Measurements from ENCODE around the gene CD300LB.

The CD300LB gene

DNA sequence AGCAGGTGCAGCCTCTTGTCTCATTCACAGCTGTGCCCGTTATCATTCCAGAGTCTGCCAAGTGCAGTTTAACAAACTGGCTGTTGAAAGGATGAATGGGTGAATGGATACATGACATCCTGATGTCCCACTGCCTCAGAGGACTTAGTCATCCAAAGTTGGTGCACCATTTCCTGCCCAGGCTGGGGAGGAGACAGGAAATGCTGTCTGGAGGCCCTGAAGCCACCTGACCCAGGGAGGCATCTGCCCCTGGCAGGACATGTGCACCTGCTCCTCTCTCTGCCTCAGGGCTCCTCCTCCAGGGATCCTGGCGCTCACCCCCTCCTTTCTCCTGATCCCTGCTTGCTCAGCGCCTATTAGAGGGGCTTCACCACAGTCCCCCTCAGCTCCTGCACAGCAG, 16.5 kb upstream of the CD300LB start:
- DNase-seq: peak; percentile 32

DNA sequence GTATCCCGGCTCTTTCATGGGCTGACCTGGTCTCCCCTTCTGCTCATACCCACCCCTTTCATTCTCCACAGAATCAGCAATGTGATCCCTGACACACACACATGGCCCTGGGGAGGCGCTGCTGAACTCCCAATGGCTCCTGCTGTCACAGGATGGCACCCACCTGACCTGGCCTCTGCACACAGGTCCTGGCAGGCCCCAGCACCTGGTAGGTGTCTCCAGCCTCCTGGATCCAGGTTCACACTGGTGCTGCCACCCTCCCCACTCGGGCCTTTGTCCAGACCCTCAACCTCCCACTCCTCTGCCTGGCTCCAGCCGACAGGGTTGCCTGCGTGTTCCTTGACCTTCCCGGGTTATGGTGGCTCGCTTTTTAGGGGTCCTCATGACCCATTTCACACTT, 16.0 kb upstream of the CD300LB start:
- no peak for DNase-seq

DNA sequence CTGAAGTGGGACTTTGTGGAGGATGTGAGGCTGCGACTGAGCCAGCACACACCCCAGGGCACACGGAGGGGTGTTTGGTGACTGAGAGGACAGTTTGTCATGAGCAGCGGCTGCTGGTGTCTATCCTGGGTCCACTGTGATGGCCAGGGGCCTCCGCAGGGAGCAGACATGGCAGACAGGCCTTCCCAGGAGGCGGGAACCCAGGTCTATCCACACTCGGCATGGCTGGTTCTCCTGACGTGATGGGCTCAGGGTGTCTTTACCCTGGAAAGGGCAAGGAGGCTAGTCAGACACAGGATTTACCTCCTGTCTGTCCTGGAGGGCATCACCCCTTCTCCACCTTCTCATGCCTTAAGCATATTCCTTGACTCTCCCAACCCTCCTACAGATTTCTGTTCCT, 15.3 kb upstream of the CD300LB start:
- DNase-seq: no peak

DNA sequence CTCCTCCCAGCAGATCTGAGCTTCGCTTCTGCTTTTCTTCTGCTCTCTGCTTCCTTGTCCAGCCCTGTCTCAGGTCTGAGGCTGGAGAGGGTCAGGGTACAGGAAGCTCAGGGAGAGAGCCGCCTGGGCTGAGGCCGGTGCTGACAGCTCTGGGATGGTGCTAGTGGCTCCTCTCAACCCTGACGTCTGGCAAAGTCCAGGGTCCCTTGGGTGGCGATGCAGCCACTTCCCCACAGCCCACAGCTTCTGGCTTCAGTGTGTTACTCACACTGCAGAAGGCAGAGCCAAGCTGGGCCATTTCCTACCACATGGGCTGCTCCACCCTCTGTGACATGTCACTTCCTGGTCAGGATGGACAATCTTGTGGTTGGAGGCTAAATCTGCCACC, 14.6 kb upstream of the CD300LB start, which contains the start of gene CD300C:
CD300C (minus strand) TSS at position 273 of the 388 bp plus-strand sequence. CDS start 333 bp downstream, outside the sequence.
- no peak for DNase-seq

DNA sequence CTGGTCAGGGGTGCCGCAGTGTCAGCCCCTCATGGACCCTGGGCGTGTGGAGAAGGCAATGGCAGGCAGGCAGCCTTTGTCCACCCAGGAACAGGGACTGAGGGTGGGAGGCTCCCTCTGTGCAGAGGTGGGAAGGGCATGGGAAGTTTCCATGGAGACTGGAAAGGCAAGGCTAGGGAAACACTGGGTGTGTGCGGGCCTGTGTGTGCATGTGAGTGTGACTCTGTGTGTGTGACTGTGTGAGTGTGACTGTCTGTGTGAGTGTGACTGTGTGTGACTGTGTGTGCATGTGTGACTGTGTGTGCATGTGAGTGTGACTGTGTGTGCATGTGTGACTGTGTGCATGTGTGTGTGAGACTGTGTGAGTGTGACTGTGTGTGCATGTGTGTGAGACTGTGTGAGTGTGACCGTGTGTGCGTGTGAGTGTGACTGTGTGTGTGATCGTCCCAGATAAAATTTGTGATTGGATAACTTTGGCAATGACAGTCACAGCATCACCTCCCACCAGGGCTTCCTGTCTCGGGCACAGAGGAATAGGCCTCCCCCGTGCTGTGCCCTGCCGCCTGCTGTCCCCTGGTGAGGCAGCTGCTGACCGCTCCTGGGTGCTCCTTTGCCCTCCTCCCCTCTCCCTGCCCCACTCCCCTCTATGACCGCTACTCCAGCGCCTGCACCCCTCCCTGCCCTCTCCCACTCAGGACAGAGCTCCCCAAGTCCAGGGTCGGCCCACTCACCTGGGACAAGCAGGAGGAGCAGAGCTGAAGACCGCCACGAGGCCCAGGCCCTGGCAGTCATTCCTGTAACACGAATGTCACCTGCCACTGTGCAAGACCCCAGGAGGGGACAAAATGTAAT, 13.9 kb upstream of the CD300LB start:
- DNase-seq: no peak

DNA sequence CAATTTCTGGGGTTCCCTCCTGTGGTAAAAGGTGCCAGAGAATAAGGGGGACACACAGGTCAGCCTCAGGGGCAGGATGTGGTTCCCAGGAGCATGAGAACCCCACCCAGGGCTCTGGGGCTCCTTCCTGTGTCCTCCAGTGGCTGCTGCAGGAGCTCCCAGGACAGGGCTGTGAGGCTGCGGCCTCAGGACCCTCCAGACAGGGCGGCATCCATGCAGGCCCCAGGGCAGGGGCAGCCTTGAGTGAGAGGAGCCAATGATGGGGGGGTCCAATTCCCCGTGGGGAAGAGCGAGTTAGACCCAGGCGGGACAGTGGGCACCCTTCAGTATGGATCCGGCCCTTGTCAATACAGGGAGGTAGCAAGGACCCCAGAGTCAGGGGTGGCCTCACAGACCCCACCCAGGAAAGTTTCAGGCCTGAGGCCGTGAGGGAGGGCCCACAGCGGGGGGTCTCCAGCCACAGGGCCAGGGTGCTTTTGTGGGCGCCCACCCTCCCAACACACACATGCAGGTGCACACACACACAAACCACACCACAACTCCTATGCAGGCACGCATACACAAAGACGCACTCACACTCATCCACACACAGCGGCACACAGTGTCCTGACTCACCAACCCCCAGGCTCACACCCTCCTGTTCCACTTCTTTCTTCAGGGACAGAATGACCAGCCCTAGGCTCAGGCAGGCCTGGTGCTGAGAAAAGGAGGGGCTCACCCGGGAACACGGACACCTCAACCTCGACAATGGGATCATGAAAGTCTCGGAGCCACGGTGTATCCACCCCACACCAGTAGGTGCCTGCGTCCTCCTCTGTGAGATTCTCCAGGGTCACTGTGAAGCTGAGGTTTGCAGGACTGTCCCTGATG, 12.9 kb upstream of the CD300LB start:
- DNase-seq: no peak

DNA sequence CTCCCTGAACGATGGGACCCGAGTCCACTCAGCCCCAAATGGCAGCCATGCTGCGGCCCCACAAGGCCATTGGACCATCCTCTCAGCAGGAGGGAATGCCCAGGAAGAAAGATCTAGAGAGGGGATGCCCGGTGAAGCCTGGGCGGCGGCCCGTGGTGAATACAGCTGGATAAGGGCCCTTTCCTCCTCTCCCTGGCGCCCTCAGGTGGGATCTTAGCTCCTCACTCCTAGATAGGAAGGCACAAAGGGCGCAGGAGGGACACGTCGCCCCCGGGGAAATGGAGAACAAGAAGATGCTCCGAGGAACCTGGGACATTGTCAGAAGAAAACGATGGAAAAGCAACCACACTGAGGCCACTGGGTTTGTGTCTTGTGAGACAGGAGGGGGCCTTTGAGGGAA, 12.1 kb upstream of the CD300LB start:
- no peak for DNase-seq

DNA sequence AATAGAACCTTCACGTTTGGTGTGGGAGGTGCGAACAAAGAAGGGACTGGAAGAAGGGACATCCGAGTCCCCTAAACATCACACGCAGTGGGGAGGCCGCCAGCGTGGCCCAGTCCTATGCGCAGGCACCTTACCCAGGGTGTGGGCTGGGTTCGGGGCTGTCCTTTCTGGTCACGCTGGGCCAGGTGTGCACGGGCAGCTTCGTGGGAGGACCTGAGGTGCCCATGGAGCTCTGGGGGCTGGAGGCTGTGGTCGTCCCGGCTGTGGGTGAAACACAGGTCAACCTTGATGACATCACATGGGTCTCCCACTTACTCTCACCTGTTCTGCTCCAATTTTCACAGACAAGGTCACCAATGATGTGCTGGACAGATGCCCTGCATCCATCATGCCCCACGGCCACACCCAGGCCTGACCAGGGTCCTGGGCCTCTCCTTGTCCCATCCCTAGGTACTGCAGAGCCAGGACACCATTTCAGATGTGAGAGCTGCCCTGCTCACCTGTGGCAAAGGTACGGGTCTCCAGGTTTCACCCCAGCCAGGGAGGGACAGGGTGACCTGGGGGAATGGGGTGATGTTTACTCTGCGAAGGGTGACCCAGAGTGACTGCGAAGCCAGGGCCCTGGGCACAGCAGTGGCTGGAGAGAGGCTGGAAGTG, 11.6 kb upstream of the CD300LB start:
- DNase-seq: no peak

DNA sequence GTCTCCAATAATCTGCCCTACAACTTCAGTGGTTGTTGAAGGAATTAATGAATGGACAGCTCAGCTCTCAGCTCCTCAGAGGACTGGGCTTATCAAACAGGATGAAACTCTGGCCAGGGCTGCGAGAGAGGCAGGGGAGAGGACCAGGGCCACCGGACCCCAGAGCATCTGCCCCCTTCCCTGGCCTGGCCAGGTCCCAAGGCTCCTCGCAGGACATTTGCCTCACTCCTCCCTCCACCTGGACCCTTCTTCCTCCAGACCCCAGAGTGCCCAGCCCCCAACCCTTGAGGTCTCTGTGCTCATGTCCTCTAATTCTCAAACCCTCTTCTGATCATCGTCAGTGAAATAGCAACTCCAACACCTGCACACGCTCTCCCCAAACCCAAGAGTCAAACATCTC, 10.9 kb upstream of the CD300LB start:
- DNase-seq: no peak

DNA sequence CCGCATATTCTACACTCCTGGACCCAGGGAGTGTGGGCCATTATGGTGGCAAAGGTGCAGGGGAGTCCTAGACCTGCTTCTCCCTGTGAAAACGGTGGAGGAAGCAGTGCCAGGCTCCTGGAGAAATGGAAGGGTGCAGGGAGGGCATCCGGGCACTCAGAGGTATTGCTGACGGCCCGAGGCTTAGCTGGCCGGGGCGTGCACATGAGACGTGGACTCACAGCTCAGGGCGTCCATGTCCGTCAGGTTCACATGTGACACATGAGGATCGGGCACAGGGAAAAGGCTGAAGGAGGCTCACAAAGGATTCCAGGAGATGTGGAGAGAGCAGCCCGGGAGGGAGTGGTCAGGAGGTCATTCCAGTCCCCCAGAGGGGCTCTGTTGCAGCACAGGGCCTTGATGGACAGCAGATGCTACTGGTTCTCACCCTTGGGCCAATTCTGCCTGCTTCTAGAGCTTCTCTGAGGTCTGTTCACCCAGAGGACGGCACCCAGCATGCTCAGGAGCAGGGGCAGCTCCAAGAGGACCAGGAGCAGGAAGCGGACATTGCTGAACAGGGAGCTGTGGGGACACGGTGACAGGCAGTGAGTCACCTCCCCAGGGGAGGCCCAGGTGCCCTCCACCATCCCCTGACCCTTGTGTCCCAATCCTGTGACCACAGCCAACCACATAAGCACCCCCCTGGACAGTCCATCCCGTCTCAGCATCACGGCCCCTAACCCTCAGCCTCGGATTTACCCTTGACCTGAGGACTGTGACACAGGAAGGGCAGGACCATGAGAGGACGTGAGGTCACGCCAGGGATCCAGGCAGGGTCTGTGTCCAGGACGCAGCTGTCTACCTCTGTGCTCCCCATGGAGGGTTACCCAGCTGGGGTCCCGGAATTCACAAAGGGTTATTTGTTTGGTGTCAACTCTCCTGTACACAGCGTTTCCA, 10.2 kb upstream of the CD300LB start:
- no peak for DNase-seq

DNA sequence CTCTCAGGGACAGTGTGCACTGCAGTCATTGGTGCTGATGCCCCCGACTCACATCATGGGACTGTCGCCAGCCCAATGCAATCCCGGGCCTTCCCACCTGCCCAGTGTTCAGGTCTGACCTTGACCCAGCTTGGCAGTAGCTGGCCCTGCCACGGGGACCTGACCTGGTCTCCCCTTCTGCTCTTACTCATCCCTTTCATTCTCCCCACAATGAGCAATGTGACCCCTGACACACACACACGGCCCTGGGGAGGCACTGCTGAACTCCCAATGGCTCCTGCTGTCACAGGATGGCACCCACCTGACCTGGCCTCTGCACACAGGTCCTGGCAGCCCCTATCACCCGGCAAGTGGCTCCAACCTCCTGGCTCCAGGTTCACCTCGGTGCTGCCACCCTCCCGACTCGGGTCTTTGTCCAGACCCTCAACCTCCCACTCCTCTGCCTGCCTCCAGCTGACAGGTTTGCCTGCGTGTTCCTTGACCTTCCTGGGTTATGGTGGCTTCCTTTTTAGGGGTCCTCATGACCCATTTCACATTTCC, 8.1 kb upstream of the CD300LB start:
- DNase-seq: no peak

DNA sequence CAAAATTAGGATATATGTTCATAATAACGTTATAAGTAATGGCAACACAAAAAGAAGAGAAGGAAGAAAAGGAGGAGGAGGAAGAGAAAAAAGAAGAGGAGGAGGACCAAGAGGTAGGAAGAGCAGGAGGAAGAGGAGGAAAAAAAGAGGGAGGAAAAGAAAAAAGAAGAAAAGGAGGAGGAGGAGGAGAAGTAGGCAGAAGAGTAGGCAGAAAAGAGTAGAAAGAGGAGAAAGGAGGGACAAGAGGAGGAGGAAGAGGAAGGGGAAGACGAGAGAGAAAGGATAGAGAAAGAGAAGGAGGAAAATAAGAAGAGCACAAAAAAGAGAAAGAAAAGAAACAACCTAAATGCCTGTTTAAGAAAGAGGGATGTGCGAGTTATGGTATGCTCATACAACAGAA, 5.6 kb upstream of the CD300LB start:
- no peak for DNase-seq

DNA sequence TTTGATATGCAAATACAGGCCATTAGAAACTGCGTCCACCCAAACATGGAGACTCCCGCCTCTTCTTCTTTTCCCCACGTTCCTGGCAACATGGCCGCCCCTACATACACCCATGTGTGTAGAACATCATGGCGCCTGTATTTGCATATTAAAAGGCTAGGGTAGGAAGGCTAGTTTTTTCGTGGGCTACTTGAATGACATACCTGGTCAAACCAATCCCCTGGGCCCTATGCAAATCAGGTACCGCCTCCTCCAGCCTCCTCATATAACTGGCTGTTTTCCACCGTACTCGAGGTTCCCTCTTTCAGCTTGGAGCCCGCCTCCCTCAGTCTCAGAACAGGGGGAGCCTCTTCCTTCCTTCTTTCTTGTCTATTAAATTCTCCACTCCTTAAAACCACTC, 840 bp upstream of the CD300LB start:
- DNase-seq: no peak

DNA sequence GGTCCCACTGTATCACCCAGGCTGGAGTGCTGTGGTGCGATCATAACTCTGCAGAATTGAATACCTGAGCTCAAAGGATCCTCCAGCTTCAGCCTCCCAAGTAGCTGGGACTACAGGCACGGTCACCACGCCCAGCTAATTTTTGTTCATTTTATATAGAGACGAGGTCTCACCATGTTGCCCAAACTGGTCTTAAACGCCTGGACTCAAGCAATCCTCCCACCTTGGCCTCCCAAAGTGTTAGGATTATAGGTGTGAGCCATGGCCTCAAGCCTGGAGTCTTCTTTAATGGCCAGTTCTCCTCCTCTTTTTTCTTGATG, 484 bp downstream of the CD300LB start:
- no peak for DNase-seq

DNA sequence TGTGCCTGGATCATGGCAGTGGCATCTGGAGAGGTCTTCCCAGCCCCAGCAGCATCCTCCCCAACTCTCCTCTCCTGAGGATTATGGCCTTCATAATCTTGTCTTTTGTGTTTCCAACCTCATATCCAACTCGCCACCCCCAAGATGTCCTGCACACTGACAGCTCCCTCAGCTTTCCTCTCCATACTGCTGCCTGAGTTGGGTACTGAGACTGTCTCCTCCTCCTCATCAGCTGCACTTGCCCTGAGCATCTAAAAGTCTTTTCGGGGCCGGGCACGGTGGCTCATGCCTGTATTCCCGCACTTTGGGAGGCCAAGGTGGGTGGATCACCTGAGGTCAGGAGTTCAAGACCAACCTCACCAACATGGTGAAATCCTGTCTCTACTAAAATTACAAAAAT, 2.0 kb downstream of the CD300LB start:
- DNase-seq: no peak

DNA sequence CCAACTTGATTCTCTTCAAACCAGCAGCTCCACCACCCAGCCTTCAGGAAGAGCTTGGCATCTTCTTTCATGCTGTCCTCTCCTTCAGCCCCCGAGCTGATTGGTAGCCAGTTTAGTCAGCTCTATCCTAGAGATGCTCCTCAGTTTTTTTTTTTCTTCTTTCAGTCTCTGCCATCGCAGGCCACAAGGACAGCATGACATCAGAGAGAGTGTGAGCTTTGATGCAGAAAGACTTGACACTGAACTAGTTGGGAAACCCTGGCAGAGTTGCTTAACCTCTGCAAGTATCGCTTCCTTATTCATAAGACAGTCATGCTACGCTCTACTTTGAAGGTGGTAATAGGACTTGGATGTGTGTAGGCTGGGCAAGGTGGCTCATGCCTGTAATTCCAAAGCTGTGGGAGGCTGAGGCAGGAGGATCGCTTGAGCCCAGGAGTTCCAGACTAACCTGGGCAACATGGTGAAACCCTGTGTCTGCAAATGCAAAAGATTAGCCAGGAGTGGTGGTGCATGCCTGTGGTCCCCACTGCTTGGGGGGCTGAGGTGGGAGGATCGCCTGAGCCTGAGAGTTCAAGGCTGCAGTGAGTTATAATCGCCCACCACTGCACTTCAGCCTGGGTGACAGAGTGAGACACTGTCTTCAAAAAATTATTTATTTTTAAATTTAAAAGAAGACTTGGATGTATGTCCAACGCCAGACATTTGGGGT, 2.6 kb downstream of the CD300LB start:
- DNase-seq: no peak

DNA sequence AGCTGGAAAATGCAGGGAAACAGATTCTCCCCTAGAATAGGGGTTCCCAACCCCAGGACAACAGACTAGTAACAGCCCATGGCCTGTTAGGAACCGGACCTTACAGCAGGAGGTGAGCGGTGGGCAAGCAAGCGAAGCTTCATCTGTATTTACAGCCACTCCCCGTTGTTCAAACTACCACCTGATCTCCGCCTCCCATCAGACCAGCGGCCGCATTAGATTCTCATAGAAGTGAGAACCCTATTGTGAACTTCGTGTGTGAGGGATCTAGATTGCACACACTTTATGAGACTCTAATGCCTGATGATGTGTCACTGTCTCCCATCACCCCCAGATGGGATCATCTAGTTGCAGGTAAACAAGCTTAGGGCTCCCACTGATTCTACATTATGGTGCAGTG, 3.5 kb downstream of the CD300LB start:
- no peak for DNase-seq

DNA sequence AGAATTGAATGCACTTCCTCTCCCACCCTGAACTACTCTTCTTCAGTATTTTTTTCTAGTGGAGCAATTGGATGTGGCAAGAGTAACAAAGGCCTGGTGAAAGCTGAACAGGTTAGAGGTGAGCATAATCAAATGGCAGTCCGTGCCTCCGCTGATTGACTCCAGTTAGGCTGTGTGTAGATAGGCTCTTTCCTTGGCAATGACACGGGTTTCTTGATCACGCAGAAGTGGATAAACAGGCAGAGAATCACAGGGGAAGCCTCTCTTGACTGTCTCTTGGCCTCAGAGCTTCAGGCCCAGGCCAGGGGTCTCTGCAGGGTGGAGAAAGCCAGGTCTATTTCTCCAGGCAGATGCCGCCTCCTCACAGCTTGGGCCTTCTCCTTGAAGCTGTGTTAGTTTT, 4.2 kb downstream of the CD300LB start:
- no peak for DNase-seq

DNA sequence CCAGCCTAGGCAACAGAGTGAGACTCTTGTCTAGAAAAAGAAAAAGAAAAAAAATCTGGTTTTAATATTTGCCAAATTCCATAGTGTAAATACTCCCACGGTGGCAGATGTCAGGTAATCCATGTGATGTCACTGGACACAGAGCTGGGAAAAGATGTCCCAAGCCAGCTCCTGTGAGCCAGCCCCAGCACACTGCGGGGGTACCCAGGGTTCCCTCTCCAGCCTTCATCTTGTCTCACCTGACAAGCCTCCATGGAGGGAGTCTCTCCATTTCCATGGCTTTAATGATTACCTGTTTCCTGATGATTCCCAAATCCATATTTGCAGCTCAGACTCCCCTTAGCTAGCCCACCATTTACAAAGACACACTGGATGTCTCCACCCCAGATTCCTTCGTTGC, 4.6 kb downstream of the CD300LB start:
- DNase-seq: no peak

DNA sequence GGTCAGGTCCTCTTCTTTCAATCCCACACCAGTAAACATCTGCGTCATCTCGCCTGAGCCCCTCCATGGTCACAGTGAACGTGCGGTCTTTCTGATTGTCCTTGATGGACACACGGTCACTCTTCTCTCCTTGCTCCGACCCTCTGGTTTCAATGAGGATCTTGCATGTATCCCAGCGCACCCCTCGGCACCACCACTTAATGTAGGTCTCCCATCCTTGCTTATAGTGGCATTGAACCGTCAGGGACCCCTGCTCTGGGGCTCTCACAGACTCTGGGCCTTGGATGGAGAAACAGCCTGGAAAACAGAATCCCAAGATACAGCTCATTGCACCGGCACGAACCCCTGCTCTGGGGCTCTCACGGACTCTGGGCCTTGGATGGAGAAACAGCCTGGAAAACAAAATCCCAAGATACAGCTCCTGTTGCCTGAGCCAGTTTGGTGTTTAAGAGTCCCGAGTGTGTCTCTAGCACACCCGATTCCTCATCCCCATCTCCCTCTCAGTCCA, 5.4 kb downstream of the CD300LB start:
- DNase-seq: no peak

DNA sequence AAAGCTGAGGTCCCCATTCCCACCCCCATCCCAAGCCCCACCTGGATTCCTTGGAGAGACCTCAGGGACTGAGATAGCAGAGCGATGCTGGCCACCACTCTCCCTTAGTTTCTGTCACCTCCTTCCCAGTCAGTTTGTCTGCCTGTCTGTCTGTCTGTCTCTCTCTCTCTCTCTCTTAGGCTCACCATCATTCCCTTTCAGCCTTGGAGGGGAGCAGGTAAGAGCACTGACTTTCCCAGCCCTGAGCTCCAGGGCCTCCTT, 5.9 kb downstream of the CD300LB start:
- DNase-seq: no peak
